KG1 (cell line): Measurements from ENCODE around the gene PIPOX.

Experiments used
- DNase-seq: peaks from one replicate; lab custom pipeline; 2025; lab: John Stamatoyannopoulos, UW

PIPOX gene

GRCh38 chr17:29048440-29049368 is 5.8 kb downstream of the PIPOX start:
- no peak for DNase-seq

- DNase-seq, result no peak
These were observed 6.7 kb downstream of the PIPOX start for GRCh38 chr17:29049541-29050145.

- DNase-seq, result no peak
These were observed 7.2 kb downstream of the PIPOX start for GRCh38 chr17:29050176-29050575.

- DNase-seq, result no peak
These were observed 8.3 kb downstream of the PIPOX start for GRCh38 chr17:29051194-29051593.

- no peak for DNase-seq
These were observed 8.8 kb downstream of the PIPOX start for GRCh38 chr17:29051731-29052130.

- no peak for DNase-seq
These were observed 11.9 kb downstream of the PIPOX start for GRCh38 chr17:29054835-29055234.

GRCh38 chr17:29057361-29057760 is 14.4 kb downstream of the PIPOX start:
- DNase-seq, result no peak

- DNase-seq, result no peak
These were observed 15.4 kb downstream of the PIPOX start for GRCh38 chr17:29058391-29058790.

- no peak for DNase-seq
These were observed 16.3 kb downstream of the PIPOX start for GRCh38 chr17:29059281-29059680.

GRCh38 chr17:29060475-29060874 is 17.5 kb downstream of the PIPOX start:
- no peak for DNase-seq

- DNase-seq, result no peak
These were observed 18.1 kb downstream of the PIPOX start for GRCh38 chr17:29061036-29061435.

- no peak for DNase-seq
These were observed 19.3 kb downstream of the PIPOX start for GRCh38 chr17:29062215-29062614.

- DNase-seq, result no peak
These were observed 21.1 kb downstream of the PIPOX start for GRCh38 chr17:29063992-29064391.

- no peak for DNase-seq
These were observed 23.1 kb downstream of the PIPOX start for GRCh38 chr17:29066047-29066446.

GRCh38 chr17:29066606-29067005 is 23.7 kb downstream of the PIPOX start:
- DNase-seq, result no peak

- no peak for DNase-seq
These were observed 25.9 kb downstream of the PIPOX start for GRCh38 chr17:29068818-29069217.

- DNase-seq, result no peak
These were observed 26.6 kb downstream of the PIPOX start for GRCh38 chr17:29069526-29070041.

- no peak for DNase-seq
These were observed 27.4 kb downstream of the PIPOX start for GRCh38 chr17:29070308-29070707.

- DNase-seq, result no peak
These were observed 27.8 kb downstream of the PIPOX start for GRCh38 chr17:29070781-29071180.

- DNase-seq, result no peak
These were observed 28.4 kb downstream of the PIPOX start for GRCh38 chr17:29071303-29071702.

- DNase-seq, result no peak
These were observed 30.1 kb downstream of the PIPOX start for GRCh38 chr17:29073045-29073444.

- no peak for DNase-seq
These were observed 30.6 kb downstream of the PIPOX start for GRCh38 chr17:29073520-29073919.

GRCh38 chr17:29074488-29074887 is 31.5 kb downstream of the PIPOX start:
- no peak for DNase-seq
